GM19452 (cell line): ENCODE results near the gene NCOA3.
"Not testable (repeated sequence)": the region's sequence is repeated elsewhere in the genome, so short reads cannot be mapped to it uniquely, and the experiment has no call there.

Experiments used
- ATAC-seq: cut with Tn5 transposase; IDR thresholded peaks from one replicate; pipeline ENCODE4 v1.9.1; 2021; ENCODE audit not compliant: unreplicated experiment

Gene NCOA3

DNA sequence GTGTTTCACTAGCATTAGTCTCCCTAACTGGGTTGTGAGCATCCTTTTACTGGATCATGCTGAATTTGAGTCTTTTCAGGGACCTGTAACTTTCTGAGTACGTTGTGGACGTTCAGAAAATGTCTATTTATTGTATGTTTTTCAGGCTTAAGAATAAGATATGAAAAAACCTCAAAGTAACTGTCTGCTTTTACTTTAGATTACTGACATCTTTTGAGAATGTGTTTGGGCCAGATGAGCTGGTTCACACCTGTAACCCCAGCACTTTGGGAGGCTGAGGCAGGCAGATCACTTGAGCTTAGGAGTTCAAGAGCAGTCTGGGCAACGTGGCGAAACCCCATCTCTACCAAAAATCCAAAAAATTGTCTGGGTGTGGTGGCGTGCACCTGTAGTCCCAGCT is 32.7 kb downstream of the NCOA3 start:
- no peak for ATAC-seq

DNA sequence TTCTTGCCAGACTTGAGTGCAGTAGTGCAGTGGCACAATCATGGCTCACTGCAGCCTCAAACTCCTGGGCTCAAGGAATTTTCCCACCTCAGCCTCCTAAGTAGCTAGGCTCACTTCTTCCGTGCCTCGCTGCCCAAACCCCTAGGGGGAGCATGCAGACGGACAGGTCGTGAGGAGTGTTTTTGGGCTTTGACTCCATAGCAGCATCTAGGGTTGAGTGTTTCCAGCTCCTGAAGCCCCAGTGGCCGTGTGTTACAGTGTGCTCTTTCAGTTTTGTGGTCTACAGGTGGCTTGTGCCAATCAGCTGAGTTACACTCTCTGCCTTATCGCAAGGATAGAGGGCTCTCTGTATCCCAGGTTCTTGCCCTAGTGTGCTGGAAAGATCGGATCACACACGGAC is 33.4 kb downstream of the NCOA3 start:
- ATAC-seq: no peak

DNA sequence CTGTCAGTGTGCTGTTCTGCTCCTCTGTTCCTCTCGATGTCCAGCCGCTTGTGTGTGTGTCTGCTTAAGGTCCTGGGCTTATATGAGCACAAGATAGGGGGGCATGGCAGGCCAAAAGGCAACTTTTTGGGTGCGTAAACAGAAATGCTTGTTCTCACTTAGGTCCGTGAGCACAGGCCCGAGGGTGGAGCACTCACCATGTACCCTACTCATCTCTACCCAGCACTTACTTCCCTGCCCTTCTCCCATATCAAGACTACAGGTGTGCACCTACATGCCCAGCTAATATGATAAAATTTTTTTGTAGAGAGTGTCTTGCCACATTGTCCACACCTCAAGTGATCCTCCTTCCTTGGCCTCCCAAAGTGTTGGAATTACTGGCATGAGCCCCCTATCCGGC is 34.3 kb downstream of the NCOA3 start:
- ATAC-seq: no peak

DNA sequence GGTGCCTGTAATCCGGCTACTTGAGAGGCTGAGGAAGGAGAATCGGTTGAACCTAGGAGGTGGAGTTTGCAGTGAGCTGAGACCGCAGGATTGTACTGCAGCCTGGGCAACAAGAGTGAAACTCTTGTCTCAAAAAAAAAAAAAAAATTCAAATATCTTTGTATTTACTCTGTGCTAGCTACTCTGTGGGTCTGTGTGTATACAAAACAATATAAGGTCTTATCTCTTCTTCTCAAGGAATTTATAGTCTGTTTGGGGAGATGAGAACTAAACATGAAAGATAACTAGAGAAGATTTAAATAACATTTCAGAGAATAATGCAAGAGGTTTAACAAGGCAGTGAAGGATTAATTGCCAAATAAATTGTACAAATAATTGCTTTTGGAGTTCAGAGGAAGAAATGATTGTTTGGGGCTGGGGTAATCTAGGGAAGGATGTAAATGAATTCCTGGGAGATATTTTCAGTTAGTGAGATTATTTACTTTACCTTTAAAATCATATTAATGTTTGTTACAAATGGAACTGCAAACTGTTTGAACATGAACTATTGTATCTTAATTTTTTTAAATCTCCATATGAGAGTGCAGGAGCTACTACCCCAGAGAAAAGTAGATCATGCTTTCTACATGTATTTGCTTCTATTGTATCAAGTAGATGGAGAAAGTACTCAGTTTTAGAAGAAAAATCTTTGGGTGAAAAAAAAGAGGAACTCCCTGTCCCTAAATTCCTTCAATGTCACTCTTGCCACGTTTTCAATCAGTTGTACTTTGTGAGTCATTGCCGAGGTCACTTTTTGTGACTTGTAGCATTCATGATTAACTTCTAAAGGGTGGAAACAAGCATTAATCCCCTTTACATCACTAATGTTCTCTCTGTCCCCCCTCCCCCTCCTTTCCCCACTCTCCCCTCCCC is 39.0 kb downstream of the NCOA3 start:
- no peak for ATAC-seq

DNA sequence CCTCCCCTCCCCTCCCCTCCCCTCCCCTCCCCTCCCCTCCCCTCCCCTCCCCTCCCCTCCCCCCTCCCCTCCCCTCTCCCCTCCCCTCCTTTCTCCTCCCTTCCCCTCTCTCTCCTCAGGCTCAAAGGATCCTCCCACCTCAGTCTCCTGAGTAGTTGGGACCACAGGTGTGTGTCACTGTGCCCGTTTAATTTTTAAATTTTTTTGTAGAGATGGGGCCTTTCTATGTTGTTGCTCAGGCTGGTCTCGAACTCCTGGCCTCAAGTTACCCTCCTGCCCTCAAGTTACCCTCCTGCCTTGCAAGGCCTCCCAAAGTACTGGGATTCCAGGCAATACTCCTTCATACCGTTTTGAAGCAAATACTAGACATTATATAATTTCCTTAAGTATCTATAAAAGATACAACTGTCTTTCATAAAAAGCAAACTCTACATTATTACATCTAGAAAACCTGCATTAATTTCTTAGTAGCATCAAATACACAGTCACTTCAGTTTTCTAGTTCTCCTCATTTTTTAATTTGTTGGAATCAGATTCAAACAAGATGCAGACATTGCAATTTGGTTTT is 39.8 kb downstream of the NCOA3 start:
- ATAC-seq: no peak

DNA sequence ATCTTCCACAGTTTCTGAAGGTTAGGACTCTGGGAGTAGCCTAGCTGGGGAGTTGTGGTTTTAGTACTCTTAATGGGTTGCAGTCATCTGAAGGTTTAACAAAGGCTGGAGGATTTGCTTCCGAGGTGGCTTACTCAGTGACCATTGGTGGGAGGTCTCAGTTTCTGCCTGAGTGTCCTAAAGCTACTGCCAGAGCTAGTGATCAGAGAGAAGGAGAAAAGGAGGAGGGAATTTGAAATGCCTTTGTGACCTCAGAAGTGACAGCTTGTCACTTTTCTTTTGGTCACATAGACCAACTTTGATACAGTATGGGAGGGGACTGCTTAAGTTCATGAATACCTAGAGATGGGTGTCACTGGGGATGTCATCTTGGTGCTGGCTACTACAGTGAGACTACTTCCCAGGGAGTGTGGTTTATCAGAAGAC is 41.3 kb downstream of the NCOA3 start:
- no peak for ATAC-seq

DNA sequence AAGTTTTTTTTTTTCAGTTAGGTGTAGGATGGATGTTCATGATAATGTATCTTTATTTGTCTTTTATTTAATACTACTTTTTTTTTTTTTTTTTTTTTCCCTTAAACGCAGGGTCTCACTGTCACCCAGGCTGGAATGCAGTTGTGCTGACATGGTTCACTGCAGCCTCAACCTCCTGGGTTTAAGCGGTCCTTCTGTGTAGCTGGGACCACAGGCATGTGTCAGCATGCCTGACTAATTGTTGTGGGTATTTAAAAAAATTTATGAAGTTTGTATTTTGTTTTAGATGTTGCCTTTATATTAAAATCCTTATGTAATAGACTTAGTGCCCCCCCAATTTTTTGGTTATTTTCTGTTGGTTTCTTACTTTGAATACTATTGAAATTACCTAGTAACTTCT is 42.6 kb downstream of the NCOA3 start:
- ATAC-seq: no peak

DNA sequence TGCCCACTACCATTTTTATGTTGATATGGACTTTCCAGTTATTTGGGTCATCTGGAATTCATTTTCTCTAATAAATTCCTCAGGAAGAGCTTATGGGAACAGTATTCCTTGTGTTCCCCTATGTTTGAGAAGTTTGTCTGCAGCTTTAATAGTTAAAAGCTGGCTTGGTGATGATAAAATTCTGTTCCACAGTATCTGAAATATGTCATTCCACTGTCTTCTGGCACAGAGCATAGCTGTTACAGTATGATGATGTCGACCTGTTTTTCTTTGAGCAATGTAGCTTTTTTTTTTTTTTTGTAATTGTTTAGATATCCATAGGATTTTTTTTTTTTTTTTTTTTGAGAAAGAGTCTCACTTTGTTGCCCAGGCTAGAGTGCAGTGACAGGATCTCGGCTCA is 43.2 kb downstream of the NCOA3 start:
- ATAC-seq: no peak

DNA sequence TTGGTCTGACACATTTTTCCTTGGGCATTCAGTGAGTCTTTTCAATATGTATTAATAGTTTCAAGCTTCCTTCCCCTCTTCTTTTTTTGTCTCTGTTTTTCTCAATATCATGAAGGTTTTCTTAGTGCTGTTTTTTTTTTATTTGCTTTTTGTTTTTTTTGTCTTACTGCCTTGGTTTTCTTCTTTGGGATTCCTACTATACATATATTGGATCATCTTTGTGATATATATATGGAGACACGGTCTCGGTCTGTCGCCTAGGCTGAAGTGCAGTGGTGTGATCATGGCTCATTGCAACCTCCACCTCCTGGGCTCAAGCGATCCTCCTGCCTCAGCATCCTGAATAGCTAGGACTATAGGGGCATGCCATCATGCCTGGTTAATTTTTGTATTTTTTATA is 43.8 kb downstream of the NCOA3 start:
- ATAC-seq: no peak

DNA sequence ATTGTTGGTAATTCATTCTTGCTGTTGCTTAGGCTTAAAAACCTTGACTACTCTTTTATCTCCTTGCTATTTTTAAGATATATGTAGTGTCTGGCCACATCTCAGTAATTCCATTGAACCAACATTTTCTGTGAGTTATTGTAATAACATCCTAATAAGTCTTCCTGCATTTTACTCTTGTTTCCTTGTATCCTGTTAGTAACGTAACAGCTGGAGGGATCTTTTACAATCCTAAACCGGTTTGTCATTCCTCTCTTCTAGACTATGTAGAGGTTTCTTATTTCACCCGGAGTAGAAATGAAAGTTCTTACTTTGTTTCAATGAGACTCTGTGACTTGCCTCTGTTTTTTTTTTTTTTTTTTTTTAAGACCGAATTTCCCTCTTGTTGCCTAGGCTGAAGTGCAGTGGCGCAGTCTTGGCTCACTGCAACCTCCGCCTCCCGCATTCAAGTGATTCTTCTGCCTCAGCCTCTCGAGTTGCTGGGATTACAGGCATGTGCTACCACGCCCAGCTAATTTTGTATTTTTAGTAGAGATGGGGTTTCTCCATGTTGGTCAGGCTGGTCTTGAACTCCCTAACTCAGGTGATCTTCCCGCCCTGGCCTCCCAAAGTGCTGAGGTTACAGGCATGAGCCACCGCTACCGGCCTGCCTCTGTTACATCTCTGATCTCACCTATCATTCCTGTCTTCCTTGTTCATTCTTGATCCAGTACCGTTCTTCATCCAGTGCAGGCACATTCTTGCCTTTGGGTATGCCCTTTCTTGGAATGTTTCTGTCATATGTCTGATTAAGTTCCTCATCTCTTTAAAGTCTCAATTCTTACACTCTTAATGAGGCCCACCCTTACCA is 44.7 kb downstream of the NCOA3 start:
- no peak for ATAC-seq

DNA sequence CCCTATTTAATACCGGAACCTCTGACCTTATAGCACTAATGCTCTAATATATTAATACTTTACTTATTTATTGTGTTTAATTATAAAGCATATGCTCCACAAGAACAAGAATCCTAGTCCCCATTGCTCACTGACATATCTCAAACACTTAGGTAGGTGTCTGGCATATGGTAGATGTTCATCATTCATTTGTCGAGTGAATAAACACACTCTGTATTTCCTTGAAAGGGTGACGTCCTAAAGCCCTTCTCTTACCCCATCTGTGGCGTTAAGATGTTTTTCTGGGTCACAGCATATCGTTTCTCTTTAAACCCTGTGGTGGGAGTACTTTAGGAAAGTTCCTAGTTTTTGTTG is 45.3 kb downstream of the NCOA3 start:
- ATAC-seq: no peak

DNA sequence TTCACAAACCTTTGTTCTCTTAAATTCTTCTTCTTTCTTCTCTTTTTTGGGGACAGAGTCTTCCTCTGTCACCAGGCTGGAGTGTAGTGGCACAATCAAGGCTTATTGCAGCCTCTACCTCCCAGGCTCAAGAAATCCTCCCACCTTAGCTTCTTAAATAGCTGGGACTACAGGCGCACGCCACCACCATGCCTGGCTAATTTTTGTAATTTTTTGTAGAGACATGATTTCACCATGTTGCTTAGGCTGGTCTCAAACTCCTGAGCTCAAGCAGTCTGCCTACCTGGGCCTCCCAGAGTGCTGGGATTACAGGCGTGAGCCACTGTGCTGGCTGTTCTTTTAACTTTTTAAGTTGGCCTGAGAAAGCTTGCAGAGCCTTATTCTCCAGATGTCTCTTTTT is 48.0 kb downstream of the NCOA3 start:
- no peak for ATAC-seq

DNA sequence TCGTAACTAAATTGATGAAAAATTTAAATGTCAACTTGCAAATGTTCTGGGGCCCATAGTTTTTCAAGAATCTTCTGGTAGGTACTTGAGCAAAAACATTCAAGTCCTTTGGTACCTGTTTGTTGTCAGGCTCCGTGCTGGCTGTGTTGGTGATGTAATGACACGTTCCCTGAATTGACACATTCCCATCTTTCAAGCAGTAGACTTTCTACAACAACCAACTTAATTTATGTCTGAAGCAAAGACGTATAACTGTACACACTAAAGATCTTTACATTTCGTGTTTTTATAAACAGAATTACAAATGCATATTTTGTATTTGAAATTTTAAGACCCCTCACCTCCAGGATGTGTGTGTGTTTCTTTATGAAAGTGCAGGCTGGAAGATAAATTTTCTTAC is 49.5 kb downstream of the NCOA3 start:
- no peak for ATAC-seq

DNA sequence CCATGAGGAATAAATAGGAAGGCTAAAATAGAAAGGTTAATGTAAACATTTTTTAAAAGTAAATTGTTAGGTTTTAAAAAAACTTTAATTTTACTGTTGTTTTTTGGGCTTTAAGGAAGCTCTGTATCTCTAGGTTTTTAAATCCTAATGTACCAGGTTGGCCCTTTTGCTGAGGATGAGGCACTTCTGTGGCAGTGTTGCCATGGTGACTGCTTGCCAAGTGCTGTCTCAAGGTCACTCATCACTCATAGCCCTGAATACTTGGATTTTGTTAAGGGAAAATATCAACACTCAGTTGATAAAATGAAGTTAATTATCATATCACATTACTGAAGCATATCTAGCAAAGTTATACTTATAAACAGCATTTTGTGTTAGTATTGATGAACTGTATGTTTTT is 50.2 kb downstream of the NCOA3 start:
- no peak for ATAC-seq

DNA sequence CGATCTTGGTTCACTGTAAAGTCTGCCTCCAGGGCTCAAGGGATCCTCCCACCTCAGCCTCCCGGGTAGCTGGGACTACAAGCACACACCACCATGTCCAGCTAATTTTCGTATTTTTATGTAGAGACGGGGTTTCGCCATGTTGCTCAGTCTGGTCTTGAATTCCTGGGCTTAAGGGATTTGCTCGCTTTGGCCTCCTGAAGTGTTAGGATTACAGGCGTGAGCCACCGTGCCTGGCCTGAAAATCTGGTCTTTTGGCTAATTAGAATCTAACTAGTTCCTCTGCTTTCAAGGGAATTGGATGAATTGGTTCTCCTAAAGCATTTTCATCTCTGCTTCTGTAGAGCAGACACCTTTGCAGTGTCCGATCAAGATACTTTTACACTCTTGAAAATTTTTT is 51.3 kb downstream of the NCOA3 start:
- no peak for ATAC-seq

DNA sequence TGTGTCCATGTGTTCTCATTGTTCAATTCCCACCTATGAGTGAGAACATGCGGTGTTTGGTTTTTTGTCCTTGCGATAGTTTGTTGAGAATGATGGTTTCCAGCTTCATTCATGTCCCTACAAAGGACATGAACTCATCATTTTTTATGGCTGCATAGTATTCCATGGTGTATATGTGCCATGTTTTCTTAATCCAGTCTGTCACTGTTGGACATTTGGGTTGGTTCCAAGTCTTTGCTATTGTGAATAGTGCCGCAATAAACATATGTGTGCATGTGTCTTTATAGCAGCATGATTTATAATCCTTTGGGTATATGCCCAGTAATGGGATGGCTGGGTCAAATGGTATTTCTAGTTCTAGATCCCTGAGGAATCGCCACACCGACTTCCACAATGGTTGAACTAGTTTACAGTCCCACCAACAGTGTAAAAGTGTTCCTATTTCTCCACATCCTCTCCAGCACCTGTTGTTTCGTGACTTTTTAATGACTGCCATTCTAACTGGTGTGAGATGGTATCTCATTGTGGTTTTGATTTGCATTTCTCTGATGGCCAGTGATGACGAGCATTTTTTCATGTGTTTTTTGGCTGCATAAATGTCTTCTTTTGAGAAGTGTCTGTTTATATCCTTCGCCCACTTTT is 52.0 kb downstream of the NCOA3 start:
- ATAC-seq: not testable (repeated sequence)

DNA sequence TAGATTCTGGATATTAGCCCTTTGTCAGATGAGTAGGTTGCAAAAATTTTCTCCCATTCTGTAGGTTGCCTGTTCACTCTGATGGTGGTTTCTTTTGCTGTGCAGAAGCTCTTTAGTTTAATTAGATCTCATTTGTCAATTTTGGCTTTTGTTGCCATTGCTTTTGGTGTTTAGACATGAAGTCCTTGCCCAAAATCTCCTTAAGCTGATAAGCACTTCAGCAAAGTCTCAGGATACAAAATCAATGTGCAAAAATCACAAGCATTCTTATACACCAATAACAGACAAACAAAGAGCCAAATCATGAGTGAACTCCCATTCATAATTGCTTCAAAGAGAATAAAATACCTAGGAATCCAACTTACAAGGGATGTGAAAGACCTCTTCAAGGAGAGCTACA is 52.6 kb downstream of the NCOA3 start:
- ATAC-seq: not testable (repeated sequence)

DNA sequence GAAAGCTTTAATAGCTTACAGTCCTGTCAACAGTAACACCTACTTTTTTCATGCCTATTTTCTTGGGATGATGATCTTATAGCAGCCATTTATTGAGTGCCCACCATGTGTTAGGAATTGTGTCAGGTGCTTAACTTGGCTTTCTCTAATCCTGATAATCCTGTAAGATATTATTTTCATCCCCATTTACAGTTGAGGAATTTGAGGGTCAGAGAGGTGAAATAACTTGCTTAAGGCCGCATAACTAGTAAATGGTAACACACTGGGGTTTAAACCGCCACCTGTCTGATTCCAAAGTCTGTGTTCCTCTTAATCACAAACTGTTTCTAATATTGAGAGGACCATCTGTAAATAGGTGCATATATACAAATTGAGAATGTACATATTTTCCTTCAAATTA is 55.5 kb downstream of the NCOA3 start:
- no peak for ATAC-seq

DNA sequence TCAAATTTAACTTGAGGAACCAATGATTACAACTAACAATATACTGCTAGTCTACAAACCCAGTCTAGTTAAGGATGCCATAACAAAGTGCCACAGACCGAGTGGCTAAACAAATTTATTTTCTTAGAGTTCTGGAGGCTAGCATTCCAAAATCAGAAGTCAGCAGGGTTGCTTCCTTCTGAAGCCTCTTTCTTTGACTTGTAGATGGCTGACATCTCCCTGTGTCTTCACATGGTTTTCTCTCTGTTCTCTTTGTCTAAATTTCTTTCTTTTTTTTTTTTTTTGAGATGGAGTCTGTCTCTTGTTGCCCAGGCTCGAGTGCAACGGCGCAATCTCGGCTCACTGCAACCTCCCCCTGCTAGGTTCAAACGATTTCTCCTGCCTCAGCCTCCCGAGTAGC is 56.1 kb downstream of the NCOA3 start:
- ATAC-seq: no peak

DNA sequence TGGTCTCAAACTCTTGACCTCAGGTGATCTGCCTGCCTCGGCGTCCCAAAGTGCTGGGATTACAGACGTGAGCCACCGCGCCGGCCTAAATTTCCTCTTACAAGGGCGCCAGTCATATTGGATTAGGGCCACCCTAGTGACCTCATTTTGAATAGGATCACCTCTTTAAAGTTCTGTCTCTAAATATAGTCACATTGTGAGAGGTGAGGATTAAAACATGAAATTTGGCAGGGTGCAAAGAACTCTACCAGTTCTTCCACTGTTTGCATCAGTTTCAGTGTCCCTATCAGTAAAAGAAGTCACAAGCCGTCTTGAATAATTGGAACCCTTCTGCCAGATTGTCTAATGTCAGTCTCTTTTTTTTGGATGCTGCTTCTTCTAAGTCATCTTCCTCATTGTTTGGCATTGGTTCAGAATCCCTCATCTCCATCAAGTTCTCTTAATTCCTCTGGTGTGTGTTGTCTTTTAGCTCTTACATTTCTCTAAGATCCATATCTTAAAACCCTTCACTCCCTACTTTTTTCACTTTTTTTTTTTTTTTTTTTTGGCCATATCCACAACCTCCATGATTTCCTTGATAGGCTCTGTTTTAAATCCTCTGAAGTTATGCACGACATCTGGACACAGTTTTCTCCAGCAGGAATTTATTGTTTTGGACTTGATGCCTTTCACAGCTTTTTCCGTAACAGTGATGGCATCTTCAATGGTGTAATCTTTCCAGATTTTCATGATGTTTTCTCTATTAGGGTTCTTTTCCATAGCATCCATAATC is 56.8 kb downstream of the NCOA3 start:
- no peak for ATAC-seq

DNA sequence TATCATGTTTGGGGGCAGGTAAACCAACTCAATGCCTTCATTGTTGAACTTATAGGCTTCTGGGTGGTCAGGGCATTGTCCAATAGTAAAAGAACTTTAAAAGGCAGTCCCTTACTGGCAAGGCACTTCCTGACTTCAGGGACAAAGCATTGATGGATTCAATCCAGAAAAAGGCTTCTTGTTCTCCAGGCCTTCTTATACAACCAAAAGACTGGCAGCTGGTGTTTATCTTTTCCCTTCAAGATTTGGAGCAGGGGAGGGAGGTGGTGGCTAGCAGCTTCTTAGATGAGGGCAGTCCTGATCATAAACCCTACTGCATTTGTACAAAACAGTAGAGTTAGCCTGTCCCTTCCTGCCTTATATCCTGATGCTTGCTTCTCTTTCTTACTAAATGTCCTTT is 57.5 kb downstream of the NCOA3 start:
- no peak for ATAC-seq
